ENCODE data around the gene RGS19. TPM values are rescaled to one million over a fixed set of nuclear protein-coding genes. Genes with fewer than 3 reads are reported as not detected.

RGS19 gene
- total and polyA plus RNA-seq, 9 donors, result 4.9 to 10.4 (median 7.2) TPM

GRCh38 chr20:64101731-64102621 is 22.7 kb upstream of the RGS19 start:
- WGBS (ENCODE audit: insufficient coverage), result 4% methylated on average over 46 of the region's 64 CpGs
- Histone ChIP-seq H3K27ac (ENCODE audit: low read length) (no peak overlapping the region), H3K4me3 (ENCODE audit: low read length) (no peak overlapping the region), H3K36me3 (ENCODE audit: control insufficient read depth, insufficient read depth, low read length) (no peaks in the 10 kb centered on the region), H3K9me3 (replicated peaks; ENCODE audit: control insufficient read depth, low read depth, low read length) (no peaks in the 10 kb centered on the region), H3K27me3 (ENCODE audit: control insufficient read depth, insufficient read depth, low read length) (peaks cover 38% of the 10 kb centered on the region), H3K4me1 (ENCODE audit: control insufficient read depth, insufficient read depth, low read length) (peaks cover 24% of the 10 kb centered on the region)
- DNase-seq, result peak; percentile 18

- H3K9me3 ChIP-seq (replicated peaks; ENCODE audit: control insufficient read depth, low read depth, low read length), result no peaks in the 10 kb centered on the region
- H3K4me1 ChIP-seq (ENCODE audit: control insufficient read depth, insufficient read depth, low read length), result peaks cover 24% of the 10 kb centered on the region
- H3K4me3 ChIP-seq (ENCODE audit: low read length), result no peak overlapping the region
- H3K27me3 ChIP-seq (ENCODE audit: control insufficient read depth, insufficient read depth, low read length), result peaks cover 38% of the 10 kb centered on the region
- no peaks in the 10 kb centered on the region for H3K36me3 ChIP-seq (ENCODE audit: control insufficient read depth, insufficient read depth, low read length)
- DNase-seq, result no peak
- 83% methylated on average over 6 of the region's 9 CpGs for WGBS (ENCODE audit: insufficient coverage)
- H3K27ac ChIP-seq (ENCODE audit: low read length), result no peak overlapping the region
Measured at GRCh38 chr20:64100946-64101688, 21.8 kb upstream of the RGS19 start.

GRCh38 chr20:64100566-64100888 is 21.2 kb upstream of the RGS19 start:
- H3K27me3 ChIP-seq (ENCODE audit: control insufficient read depth, insufficient read depth, low read length), result peaks cover 38% of the 10 kb centered on the region
- H3K36me3 ChIP-seq (ENCODE audit: control insufficient read depth, insufficient read depth, low read length), result no peaks in the 10 kb centered on the region
- H3K4me3 ChIP-seq (ENCODE audit: low read length), result no peak overlapping the region
- no peak overlapping the region for H3K27ac ChIP-seq (ENCODE audit: low read length)
- peaks cover 24% of the 10 kb centered on the region for H3K4me1 ChIP-seq (ENCODE audit: control insufficient read depth, insufficient read depth, low read length)
- no peak for DNase-seq
- 33% methylated on average over 1 of the region's 4 CpGs for WGBS (ENCODE audit: insufficient coverage)
- no peaks in the 10 kb centered on the region for H3K9me3 ChIP-seq (replicated peaks; ENCODE audit: control insufficient read depth, low read depth, low read length)

GRCh38 chr20:64099880-64100565 is 20.7 kb upstream of the RGS19 start:
- no peak overlapping the region for H3K4me3 ChIP-seq (ENCODE audit: low read length)
- no peaks in the 10 kb centered on the region for H3K36me3 ChIP-seq (ENCODE audit: control insufficient read depth, insufficient read depth, low read length)
- peaks cover 38% of the 10 kb centered on the region for H3K27me3 ChIP-seq (ENCODE audit: control insufficient read depth, insufficient read depth, low read length)
- no peak overlapping the region for H3K27ac ChIP-seq (ENCODE audit: low read length)
- H3K9me3 ChIP-seq (replicated peaks; ENCODE audit: control insufficient read depth, low read depth, low read length), result no peaks in the 10 kb centered on the region
- 57% methylated on average over 11 of the region's 14 CpGs for WGBS (ENCODE audit: insufficient coverage)
- DNase-seq, result no peak
- H3K4me1 ChIP-seq (ENCODE audit: control insufficient read depth, insufficient read depth, low read length), result peaks cover 24% of the 10 kb centered on the region

GRCh38 chr20:64099086-64099786 is 19.9 kb upstream of the RGS19 start:
- Histone ChIP-seq H3K36me3 (ENCODE audit: control insufficient read depth, insufficient read depth, low read length) (no peaks in the 10 kb centered on the region), H3K27me3 (ENCODE audit: control insufficient read depth, insufficient read depth, low read length) (peaks cover 38% of the 10 kb centered on the region), H3K9me3 (replicated peaks; ENCODE audit: control insufficient read depth, low read depth, low read length) (no peaks in the 10 kb centered on the region), H3K4me1 (ENCODE audit: control insufficient read depth, insufficient read depth, low read length) (peaks cover 24% of the 10 kb centered on the region), H3K4me3 (ENCODE audit: low read length) (no peak overlapping the region), H3K27ac (ENCODE audit: low read length) (no peak overlapping the region)
- peak; percentile 83 for DNase-seq
- 59% methylated on average over 16 of the region's 21 CpGs for WGBS (ENCODE audit: insufficient coverage)

- WGBS (ENCODE audit: insufficient coverage), result 94% methylated on average over 28 of the region's 28 CpGs
- H3K27me3 ChIP-seq (ENCODE audit: control insufficient read depth, insufficient read depth, low read length), result peaks cover 33% of the 10 kb centered on the region
- H3K4me1 ChIP-seq (ENCODE audit: control insufficient read depth, insufficient read depth, low read length), result peaks cover 24% of the 10 kb centered on the region
- peak overlapping the region; percentile 13 for H3K27ac ChIP-seq (ENCODE audit: low read length)
- no peaks in the 10 kb centered on the region for H3K36me3 ChIP-seq (ENCODE audit: control insufficient read depth, insufficient read depth, low read length)
- no peak for DNase-seq
- no peaks in the 10 kb centered on the region for H3K9me3 ChIP-seq (replicated peaks; ENCODE audit: control insufficient read depth, low read depth, low read length)
- no peak overlapping the region for H3K4me3 ChIP-seq (ENCODE audit: low read length)
Measured at GRCh38 chr20:64098471-64099013, 19.2 kb upstream of the RGS19 start.

GRCh38 chr20:64096535-64096934 is 17.2 kb upstream of the RGS19 start:
- Histone ChIP-seq H3K36me3 (ENCODE audit: control insufficient read depth, insufficient read depth, low read length) (no peaks in the 10 kb centered on the region), H3K4me1 (ENCODE audit: control insufficient read depth, insufficient read depth, low read length) (peaks cover 14% of the 10 kb centered on the region), H3K4me3 (ENCODE audit: low read length) (no peak overlapping the region), H3K27me3 (ENCODE audit: control insufficient read depth, insufficient read depth, low read length) (peaks cover 20% of the 10 kb centered on the region), H3K27ac (ENCODE audit: low read length) (no peak overlapping the region), H3K9me3 (replicated peaks; ENCODE audit: control insufficient read depth, low read depth, low read length) (no peaks in the 10 kb centered on the region)
- DNase-seq, result no peak
- 92% methylated on average over 6 of the region's 6 CpGs for WGBS (ENCODE audit: insufficient coverage)

GRCh38 chr20:64095927-64096326 is 16.6 kb upstream of the RGS19 start:
- DNase-seq, result no peak
- 80% methylated on average over 11 of the region's 11 CpGs for WGBS (ENCODE audit: insufficient coverage)
- Histone ChIP-seq H3K27me3 (ENCODE audit: control insufficient read depth, insufficient read depth, low read length) (peaks cover 14% of the 10 kb centered on the region), H3K27ac (ENCODE audit: low read length) (no peak overlapping the region), H3K36me3 (ENCODE audit: control insufficient read depth, insufficient read depth, low read length) (no peaks in the 10 kb centered on the region), H3K4me3 (ENCODE audit: low read length) (no peak overlapping the region), H3K4me1 (ENCODE audit: control insufficient read depth, insufficient read depth, low read length) (peaks cover 14% of the 10 kb centered on the region), H3K9me3 (replicated peaks; ENCODE audit: control insufficient read depth, low read depth, low read length) (no peaks in the 10 kb centered on the region)

- Histone ChIP-seq H3K36me3 (ENCODE audit: control insufficient read depth, insufficient read depth, low read length) (no peaks in the 10 kb centered on the region), H3K4me3 (ENCODE audit: low read length) (no peak overlapping the region), H3K4me1 (ENCODE audit: control insufficient read depth, insufficient read depth, low read length) (peaks cover 14% of the 10 kb centered on the region), H3K9me3 (replicated peaks; ENCODE audit: control insufficient read depth, low read depth, low read length) (no peaks in the 10 kb centered on the region), H3K27me3 (ENCODE audit: control insufficient read depth, insufficient read depth, low read length) (peaks cover 10% of the 10 kb centered on the region), H3K27ac (ENCODE audit: low read length) (no peak overlapping the region)
- 63% methylated on average over 1 of the region's 4 CpGs for WGBS (ENCODE audit: insufficient coverage)
- DNase-seq, result no peak
Measured at GRCh38 chr20:64095455-64095854, 16.1 kb upstream of the RGS19 start.
